Vagina (tissue), 2 donors: Measurements from ENCODE around the gene CAPS. TPM values are rescaled to one million over a fixed set of nuclear protein-coding genes. Genes with fewer than 3 reads are reported as not detected.

Source experiments
- DNase-seq, 2 donors: peaks; one replicate each; pipeline ENCODE4 v3.0.0-alpha.2; 2017; ENCODE audit errors: extremely low spot score in 2 of 2
- H3K27ac ChIP-seq: fragments of 200-600 bp; sonication (generic); one replicate; pipeline ENCODE4 v1.5.1; 2019
- H3K27me3 ChIP-seq: fragments of 200-600 bp; sonication (generic); one replicate; pipeline ENCODE4 v1.5.1; 2019
- H3K36me3 ChIP-seq, 2 donors: fragments of 200-600 bp; sonication (generic); one replicate each; pipeline ENCODE4 v1.5.1; 2017 to 2019
- H3K4me1 ChIP-seq: fragments of 200-600 bp; sonication (generic); one replicate; pipeline ENCODE4 v1.5.1; 2019
- H3K4me3 ChIP-seq, 2 donors: fragments of 200-600 bp; sonication (generic); 1 replicate in 1 of 2; 2 replicates in 1 of 2; pipeline ENCODE4 v1.5.1; 2016 to 2019
- H3K9me3 ChIP-seq: fragments of 200-600 bp; sonication (generic); one replicate; pipeline ENCODE4 v1.5.1; 2019
- CTCF ChIP-seq, 3 experiments: fragments of 450-650 bp in 2 of 3; fragments of 200-600 bp in 1 of 3; sonication (generic) in 1 of 3; IDR thresholded peaks; one replicate each; pipeline ENCODE4 v1.5.1; 2017 to 2019; ENCODE audit warnings: antibody characterized with exemption in 3 of 3, mild to moderate bottlenecking in 2 of 3, moderate library complexity in 2 of 3
- POLR2A ChIP-seq, 2 donors: fragments of 450-650 bp; IDR thresholded peaks; one replicate each; pipeline ENCODE4 v1.6.1; 2017; ENCODE audit warnings: antibody characterized with exemption in 2 of 2, mild to moderate bottlenecking in 2 of 2, moderate library complexity in 2 of 2
- POLR2AphosphoS5 ChIP-seq, 2 donors: sonication (generic); formaldehyde crosslinking; IDR thresholded peaks; one replicate each; pipeline ENCODE4 v1.9.0; 2017; ENCODE audit warnings: antibody characterized with exemption in 2 of 2, mild to moderate bottlenecking in 2 of 2, low read depth in 1 of 2; ENCODE audit not compliant: insufficient read depth in 1 of 2
- intact Hi-C: fragments of 100-400 bp; cut with DNase I; formaldehyde crosslinking; loops from one replicate; pipeline ENCODE4 v1.15.1; 2023
- total RNA-seq: library from RNA; depleted of rRNA; stranded (reverse); fragments of >200 nt; gene quantifications from one replicate; pipeline ENCODE4 v1.2.3, GENCODE V29; 2016

CAPS gene
- total RNA-seq, 1 donor from 2014 or later: 35.8 TPM

DNA sequence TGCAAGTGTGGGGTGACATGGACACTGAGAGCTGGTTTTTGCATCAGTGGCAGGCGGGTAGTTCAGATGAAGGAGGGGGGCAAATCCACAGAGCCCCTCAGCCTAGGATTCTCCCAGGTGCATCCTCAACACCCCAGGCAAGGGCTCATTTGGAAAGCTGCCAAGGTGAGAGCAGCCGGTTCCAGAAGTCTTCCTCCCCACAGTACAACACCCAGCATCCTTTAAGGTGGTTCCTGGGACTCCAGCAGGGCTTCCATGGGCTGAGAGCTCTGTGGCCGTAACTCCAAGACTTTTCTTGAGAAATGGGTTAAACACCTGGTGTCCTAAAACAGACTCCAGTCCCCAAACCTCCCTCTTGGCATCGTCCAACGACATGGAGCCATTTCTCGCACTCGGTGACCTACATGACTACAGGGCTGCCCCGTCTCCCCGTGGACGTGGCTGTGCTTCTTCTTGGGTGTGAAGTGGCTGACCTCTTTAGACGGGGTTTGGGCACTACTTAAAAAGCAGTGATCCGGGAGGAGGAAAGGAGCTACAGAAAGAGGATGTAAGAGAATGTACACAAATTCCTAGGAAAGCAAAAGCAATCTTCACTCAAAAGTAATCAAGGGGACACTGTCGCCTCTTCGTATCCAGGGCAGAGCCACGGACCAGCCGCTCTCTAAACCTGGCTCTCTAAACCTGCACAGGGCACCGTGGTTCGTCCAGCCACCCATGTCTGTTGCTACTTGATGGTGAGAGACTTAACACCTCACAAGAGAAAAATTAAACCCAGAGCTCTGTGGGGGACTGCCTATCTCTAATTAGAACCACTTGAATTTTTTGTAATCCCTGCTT lies 38.4 kb downstream of the CAPS start:
- Histone ChIP-seq H3K4me3 (no peak overlapping the region), H3K9me3 (no peaks in the 10 kb centered on the region), H3K36me3 (no peaks in the 10 kb centered on the region), H3K27me3 (no peaks in the 10 kb centered on the region), H3K27ac (peak overlapping the region; percentile 1), H3K4me1 (peaks cover 74% of the 10 kb centered on the region)
- intact Hi-C loops: no loop called here
- TF ChIP-seq POLR2AphosphoS5 (IDR thresholded peaks at IDR 0.05; ENCODE audit: insufficient read depth in 1 of 2, low read depth in 1 of 2): no peak
- no peak for TF ChIP-seq CTCF (IDR thresholded peaks at IDR 0.05)
- no peak for TF ChIP-seq POLR2A (IDR thresholded peaks at IDR 0.05)
- DNase-seq: no peak

- no peak overlapping the region for H3K4me3 ChIP-seq
- H3K27ac ChIP-seq: peak overlapping the region; percentile 18
- no peaks in the 10 kb centered on the region for H3K36me3 ChIP-seq
- no peaks in the 10 kb centered on the region for H3K9me3 ChIP-seq
- intact Hi-C loops: no loop called here
- DNase-seq: no peak
- no peak for TF ChIP-seq POLR2AphosphoS5 (IDR thresholded peaks at IDR 0.05; ENCODE audit: insufficient read depth in 1 of 2, low read depth in 1 of 2)
- TF ChIP-seq CTCF (IDR thresholded peaks at IDR 0.05): no peak
- no peak for TF ChIP-seq POLR2A (IDR thresholded peaks at IDR 0.05)
- peaks cover 72% of the 10 kb centered on the region for H3K4me1 ChIP-seq
- no peaks in the 10 kb centered on the region for H3K27me3 ChIP-seq
These were observed 39.1 kb downstream of the CAPS start for GRCh38 chr19:5953030-5953589.

DNA sequence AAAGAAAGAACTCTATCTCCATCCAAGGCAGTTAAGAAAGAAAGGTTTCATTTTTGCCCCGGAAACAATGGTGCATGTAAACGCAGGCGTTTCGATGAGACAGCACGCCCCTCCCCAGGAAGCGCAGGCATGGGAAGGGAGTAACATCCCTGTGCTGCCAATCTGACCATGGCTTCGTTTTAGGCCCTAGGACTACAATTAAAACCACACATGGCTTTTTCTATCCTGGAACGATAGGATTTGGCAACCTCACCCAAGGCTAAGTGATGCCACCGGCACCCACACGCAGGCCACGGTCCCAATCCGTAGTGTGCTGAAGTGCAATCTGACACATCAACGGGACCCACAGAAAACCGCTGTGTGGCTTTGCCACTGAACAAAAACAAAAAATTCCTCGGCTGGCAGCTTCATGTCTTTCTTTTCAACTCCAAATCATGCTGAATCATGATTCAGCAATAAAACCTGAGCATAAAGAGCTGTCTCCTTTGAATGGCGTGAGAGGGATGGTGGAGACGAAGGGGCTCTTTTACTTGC lies 39.7 kb downstream of the CAPS start:
- Histone ChIP-seq H3K27me3 (no peaks in the 10 kb centered on the region), H3K4me1 (peaks cover 74% of the 10 kb centered on the region), H3K9me3 (no peaks in the 10 kb centered on the region), H3K27ac (peak overlapping the region; percentile 18), H3K4me3 (no peak overlapping the region), H3K36me3 (no peaks in the 10 kb centered on the region)
- intact Hi-C loops: no loop called here
- no peak for DNase-seq
- TF ChIP-seq POLR2A (IDR thresholded peaks at IDR 0.05) (no peak), POLR2AphosphoS5 (IDR thresholded peaks at IDR 0.05; ENCODE audit: insufficient read depth in 1 of 2, low read depth in 1 of 2) (no peak), CTCF (IDR thresholded peaks at IDR 0.05) (no peak)

GRCh38 chr19:5954293-5954692 lies 40.2 kb downstream of the CAPS start:
- H3K36me3 ChIP-seq: no peaks in the 10 kb centered on the region
- peaks cover 75% of the 10 kb centered on the region for H3K4me1 ChIP-seq
- intact Hi-C loops: no loop called here
- no peak overlapping the region for H3K4me3 ChIP-seq
- TF ChIP-seq POLR2AphosphoS5 (IDR thresholded peaks at IDR 0.05; ENCODE audit: insufficient read depth in 1 of 2, low read depth in 1 of 2) (no peak), POLR2A (IDR thresholded peaks at IDR 0.05) (no peak), CTCF (IDR thresholded peaks at IDR 0.05) (no peak)
- no peak for DNase-seq
- H3K9me3 ChIP-seq: no peaks in the 10 kb centered on the region
- no peaks in the 10 kb centered on the region for H3K27me3 ChIP-seq
- H3K27ac ChIP-seq: peak overlapping the region; percentile 18

DNA sequence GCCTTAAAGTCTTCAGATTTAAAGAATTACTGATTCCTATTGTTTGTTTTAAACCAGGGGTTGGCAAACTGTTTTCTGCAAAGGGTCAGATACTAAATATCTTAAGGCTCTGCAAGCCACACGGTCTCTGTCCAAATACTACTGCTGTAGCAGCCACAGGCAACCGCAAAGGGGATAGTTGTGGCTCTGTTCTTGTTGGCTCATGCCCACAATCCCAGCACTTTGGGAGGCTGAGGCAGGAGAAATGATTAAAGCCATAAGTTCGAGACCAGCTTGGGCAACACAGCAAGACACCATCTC lies 41.5 kb downstream of the CAPS start:
- no peaks in the 10 kb centered on the region for H3K27me3 ChIP-seq
- intact Hi-C loops: no loop called here
- no peak for TF ChIP-seq POLR2A (IDR thresholded peaks at IDR 0.05)
- TF ChIP-seq CTCF (IDR thresholded peaks at IDR 0.05): no peak
- no peak for TF ChIP-seq POLR2AphosphoS5 (IDR thresholded peaks at IDR 0.05; ENCODE audit: insufficient read depth in 1 of 2, low read depth in 1 of 2)
- H3K36me3 ChIP-seq: no peaks in the 10 kb centered on the region
- no peak for DNase-seq
- H3K27ac ChIP-seq: peak overlapping the region; percentile 18
- no peak overlapping the region for H3K4me3 ChIP-seq
- H3K4me1 ChIP-seq: peaks cover 81% of the 10 kb centered on the region
- H3K9me3 ChIP-seq: no peaks in the 10 kb centered on the region
